ENCODE results near the gene CROCC2. TPM values are rescaled to one million over a fixed set of nuclear protein-coding genes. Genes with fewer than 3 reads are reported as not detected.

The CROCC2 gene
- total RNA-seq, 2 experiments from 2014 or later: not detected

DNA sequence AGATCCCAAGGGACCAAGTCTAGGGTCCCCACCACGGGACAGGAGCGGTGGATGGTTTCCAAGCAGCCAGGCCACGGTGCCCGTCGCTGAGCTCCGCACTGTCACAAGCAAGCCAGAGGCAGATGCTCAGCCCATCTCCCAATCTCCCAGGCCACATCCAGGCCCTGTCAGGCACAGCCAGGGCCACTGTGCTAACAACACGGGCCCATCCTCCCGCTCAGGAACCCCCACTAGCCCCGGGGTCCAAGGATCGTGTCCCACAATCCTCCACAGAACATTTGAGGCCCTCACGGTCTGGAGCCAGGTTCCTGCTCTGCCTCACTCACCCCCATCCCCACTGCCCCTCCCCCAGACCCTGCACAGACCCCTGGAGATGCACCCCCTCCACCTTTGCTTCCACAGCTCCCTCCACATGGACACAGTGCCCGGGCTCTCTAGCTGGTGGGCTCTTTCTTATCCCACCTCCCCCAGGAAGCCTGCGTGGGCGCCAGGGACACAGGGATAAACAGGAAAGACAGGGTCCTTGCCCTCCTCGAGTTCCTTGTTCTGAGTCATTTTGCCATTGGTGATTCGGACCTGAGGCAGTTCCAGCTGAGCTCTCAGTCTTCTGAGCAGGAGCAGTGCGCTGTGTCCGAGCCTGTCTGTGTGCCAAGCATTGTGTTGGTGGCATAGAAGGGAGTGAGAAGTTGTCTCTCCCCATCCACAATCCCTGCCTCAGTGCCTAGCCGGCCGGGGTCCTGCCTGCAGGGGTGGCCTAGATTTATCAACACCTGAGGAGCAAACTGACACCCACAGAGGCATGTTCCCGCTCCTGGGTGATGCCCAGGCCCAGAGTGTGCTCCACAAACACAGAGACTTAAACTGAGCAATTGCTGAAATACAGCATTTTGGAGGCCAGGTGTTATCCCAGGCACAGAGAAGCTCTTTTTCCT lies 7.0 kb downstream of the CROCC2 start:
- intact Hi-C loops (cut with micrococcal nuclease; ENCODE audit: unreplicated experiment): no loop called here
- Histone ChIP-seq H3K4me3 (ENCODE audit: low read depth, low read length, poor library complexity, severe bottlenecking) (no peak overlapping the region), H3K4me2 (ENCODE audit: low read length) (no peak overlapping the region), H3K9me2 (ENCODE audit: insufficient read depth, low read length) (no peaks in the 10 kb centered on the region), H3K4me1 (ENCODE audit: insufficient read depth, low read length, poor library complexity, severe bottlenecking) (no peaks in the 10 kb centered on the region), H3K79me2 (ENCODE audit: insufficient read depth, low read depth, low read length) (no peaks in the 10 kb centered on the region), H3K9me3 (ENCODE audit: low read length) (no peaks in the 10 kb centered on the region), H3K36me3 (ENCODE audit: insufficient read depth, low read length) (no peaks in the 10 kb centered on the region), H2AFZ (ENCODE audit: low read length) (no peak overlapping the region), H3K27ac (ENCODE audit: low read depth, low read length, poor library complexity, severe bottlenecking) (no peak overlapping the region), H4K20me1 (ENCODE audit: insufficient read depth, low read length) (no peaks in the 10 kb centered on the region)
- BruUV-seq (replicated peaks): no TSS peak
- ChIA-PET CTCF (ENCODE audit: unreplicated experiment) (no interaction called here), POLR2A (no interaction called here)
- no peak for DNase-seq (ENCODE audit: low spot score)
- TF ChIP-seq EZH2phosphoT487 (IDR thresholded peaks at IDR 0.05; ENCODE audit: borderline replicate concordance, low read depth, low read length): no peak
- TF ChIP-seq, protein P1, sequence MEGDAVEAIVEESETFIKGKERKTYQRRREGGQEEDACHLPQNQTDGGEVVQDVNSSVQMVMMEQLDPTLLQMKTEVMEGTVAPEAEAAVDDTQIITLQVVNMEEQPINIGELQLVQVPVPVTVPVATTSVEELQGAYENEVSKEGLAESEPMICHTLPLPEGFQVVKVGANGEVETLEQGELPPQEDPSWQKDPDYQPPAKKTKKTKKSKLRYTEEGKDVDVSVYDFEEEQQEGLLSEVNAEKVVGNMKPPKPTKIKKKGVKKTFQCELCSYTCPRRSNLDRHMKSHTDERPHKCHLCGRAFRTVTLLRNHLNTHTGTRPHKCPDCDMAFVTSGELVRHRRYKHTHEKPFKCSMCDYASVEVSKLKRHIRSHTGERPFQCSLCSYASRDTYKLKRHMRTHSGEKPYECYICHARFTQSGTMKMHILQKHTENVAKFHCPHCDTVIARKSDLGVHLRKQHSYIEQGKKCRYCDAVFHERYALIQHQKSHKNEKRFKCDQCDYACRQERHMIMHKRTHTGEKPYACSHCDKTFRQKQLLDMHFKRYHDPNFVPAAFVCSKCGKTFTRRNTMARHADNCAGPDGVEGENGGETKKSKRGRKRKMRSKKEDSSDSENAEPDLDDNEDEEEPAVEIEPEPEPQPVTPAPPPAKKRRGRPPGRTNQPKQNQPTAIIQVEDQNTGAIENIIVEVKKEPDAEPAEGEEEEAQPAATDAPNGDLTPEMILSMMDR (conservative IDR thresholded peaks at IDR 0.05; ENCODE audit: low read length): no peak

DNA sequence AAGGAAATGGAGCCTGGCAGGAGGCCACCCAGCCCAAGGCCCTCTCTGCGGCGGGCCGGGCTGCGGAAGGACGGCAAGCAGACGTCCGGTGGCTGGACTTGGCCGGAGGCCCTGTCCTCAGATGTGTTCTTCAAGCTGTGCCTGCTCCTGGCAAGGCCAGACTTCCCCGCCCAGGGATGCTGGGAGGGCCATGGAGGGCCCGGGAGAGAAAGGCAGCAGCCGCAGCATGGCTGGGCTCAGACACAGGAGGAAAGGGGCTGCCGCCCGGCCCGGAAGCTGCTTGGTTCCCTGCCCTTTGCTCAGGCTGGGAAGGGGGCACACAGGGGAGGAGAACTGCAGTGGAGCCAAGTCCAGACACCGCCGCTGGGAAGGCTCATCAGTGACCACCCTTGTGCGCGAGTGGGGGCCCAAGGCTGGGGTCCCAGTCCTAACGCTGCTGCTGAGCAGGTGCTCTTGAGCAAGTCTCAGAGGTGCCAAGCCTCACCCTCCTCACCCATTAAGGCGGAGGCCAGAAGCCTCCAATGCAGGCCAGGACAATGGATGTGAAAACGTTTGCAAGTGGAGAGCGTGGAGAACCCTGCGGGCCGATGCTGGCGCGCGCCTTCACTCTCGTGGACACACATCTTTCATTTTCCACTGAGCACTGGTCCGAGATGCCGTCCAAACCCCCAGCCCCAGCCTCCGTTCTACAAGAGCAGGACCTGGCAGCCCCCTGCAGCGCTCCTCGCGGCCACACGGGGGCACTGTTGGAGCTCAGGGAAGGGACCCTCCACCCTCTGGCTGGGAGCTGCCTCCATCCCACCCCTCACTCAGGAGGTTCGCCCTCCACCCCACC lies 7.9 kb downstream of the CROCC2 start:
- CTCF ChIA-PET (ENCODE audit: unreplicated experiment): no interaction called here
- Histone ChIP-seq H4K20me1 (ENCODE audit: insufficient read depth, low read length) (no peaks in the 10 kb centered on the region), H3K4me2 (ENCODE audit: low read length) (no peak overlapping the region), H3K27ac (ENCODE audit: low read depth, low read length, poor library complexity, severe bottlenecking) (no peak overlapping the region), H3K36me3 (ENCODE audit: insufficient read depth, low read length) (no peaks in the 10 kb centered on the region), H3K9me2 (ENCODE audit: insufficient read depth, low read length) (no peaks in the 10 kb centered on the region), H2AFZ (ENCODE audit: low read length) (no peak overlapping the region), H3K4me1 (ENCODE audit: insufficient read depth, low read length, poor library complexity, severe bottlenecking) (no peaks in the 10 kb centered on the region), H3K4me3 (ENCODE audit: low read depth, low read length, poor library complexity, severe bottlenecking) (no peak overlapping the region), H3K79me2 (ENCODE audit: insufficient read depth, low read depth, low read length) (no peaks in the 10 kb centered on the region), H3K9me3 (ENCODE audit: low read length) (no peaks in the 10 kb centered on the region)
- no TSS peak for BruUV-seq (replicated peaks)
- POLR2A ChIA-PET: no interaction called here
- DNase-seq (ENCODE audit: low spot score): peak; percentile 56
- intact Hi-C loops (cut with micrococcal nuclease; ENCODE audit: unreplicated experiment): no loop called here
- TF ChIP-seq, protein P1 (conservative IDR thresholded peaks at IDR 0.05; ENCODE audit: low read length): peak; percentile 90
- no peak for TF ChIP-seq EZH2phosphoT487 (IDR thresholded peaks at IDR 0.05; ENCODE audit: borderline replicate concordance, low read depth, low read length)
